OCI-LY7 (cell line): ENCODE measurements around the gene CRYGN. TPM values are rescaled to one million over a fixed set of nuclear protein-coding genes. Genes with fewer than 3 reads are reported as not detected.

Experiments used
- BruUV-seq: library from RNA; stranded (reverse); fragments of 400-500 nt; replicated peaks from 2 replicates; lab custom pipeline; 2021; lab: Mats Ljungman, UMichigan
- CTCF ChIA-PET: fragments of 300-600 bp; sonication (Branson Sonifier 250); formaldehyde crosslinking; loops from one replicate; lab custom pipeline; 2022; ENCODE audit warnings: antibody characterized with exemption; ENCODE audit not compliant: unreplicated experiment; lab: Charles Lee
- POLR2A ChIA-PET: fragments of 300-600 bp; sonication (Branson Sonifier 250); formaldehyde crosslinking; loops from one replicate; lab custom pipeline; 2022; ENCODE audit warnings: antibody characterized with exemption; lab: Charles Lee
- DNase-seq: peaks from one replicate; pipeline ENCODE4 v3.0.0-alpha.2; 2015; ENCODE audit warnings: low spot score
- H2AFZ ChIP-seq: fragments of 200-600 bp; sonication (generic), shearing (Covaris generic); 2 replicates; pipeline ENCODE4 v1.6.1; 2014; ENCODE audit warnings: mild to moderate bottlenecking, antibody characterized with exemption, low read length, moderate library complexity
- H3K27ac ChIP-seq: fragments of 200-600 bp; sonication (generic); 2 replicates; pipeline ENCODE4 v1.5.1; 2014; ENCODE audit warnings: mixed run types, low read depth, mild to moderate bottlenecking, moderate library complexity, low read length, inconsistent platforms; ENCODE audit not compliant: poor library complexity, severe bottlenecking
- H3K36me3 ChIP-seq: fragments of 200-600 bp; sonication (generic); 2 replicates; pipeline ENCODE4 v1.6.1; 2014; ENCODE audit warnings: mild to moderate bottlenecking, antibody characterized with exemption, low read length, moderate library complexity, mixed read lengths; ENCODE audit not compliant: insufficient read depth
- H3K4me1 ChIP-seq: fragments of 200-600 bp; sonication (generic); 2 replicates; pipeline ENCODE4 v1.5.1; 2014; ENCODE audit warnings: mild to moderate bottlenecking, low read length; ENCODE audit not compliant: insufficient read depth, poor library complexity, severe bottlenecking
- H3K4me2 ChIP-seq: fragments of 200-600 bp; sonication (generic); 2 replicates; pipeline ENCODE4 v1.6.1; 2014; ENCODE audit warnings: mild to moderate bottlenecking, low read length
- H3K4me3 ChIP-seq: fragments of 200-600 bp; sonication (generic); 2 replicates; pipeline ENCODE4 v1.5.1; 2014; ENCODE audit warnings: mild to moderate bottlenecking, low read depth, low read length; ENCODE audit not compliant: poor library complexity, severe bottlenecking
- H3K79me2 ChIP-seq: fragments of 200-600 bp; sonication (generic); 2 replicates; pipeline ENCODE4 v1.6.1; 2016; ENCODE audit warnings: low read depth, mild to moderate bottlenecking, low read length, moderate library complexity, mixed read lengths; ENCODE audit not compliant: insufficient read depth
- H3K9me2 ChIP-seq: fragments of 200-600 bp; sonication (generic); 2 replicates; pipeline ENCODE4 v1.6.1; 2016; ENCODE audit warnings: mild to moderate bottlenecking, low read length, mixed read lengths; ENCODE audit not compliant: insufficient read depth
- H3K9me3 ChIP-seq: fragments of 200-600 bp; sonication (generic); 2 replicates; pipeline ENCODE4 v1.6.1; 2014; ENCODE audit warnings: mild to moderate bottlenecking, mixed run types, low read length, mixed read lengths
- H4K20me1 ChIP-seq: fragments of 200-600 bp; sonication (generic); 2 replicates; pipeline ENCODE4 v1.6.1; 2014; ENCODE audit warnings: mild to moderate bottlenecking, antibody characterized with exemption, low read length, moderate library complexity, mixed read lengths; ENCODE audit not compliant: insufficient read depth
- EZH2phosphoT487 ChIP-seq: fragments of 200-600 bp; sonication (generic); IDR thresholded peaks from 2 replicates; pipeline ENCODE4 v1.6.1; 2018; ENCODE audit warnings: low read depth, borderline replicate concordance, mild to moderate bottlenecking, mixed run types, antibody characterized with exemption, low read length, moderate library complexity, mixed read lengths
- intact Hi-C: fragments of 100-400 bp; cut with micrococcal nuclease; formaldehyde crosslinking; loops from one replicate; pipeline ENCODE4 v1.10.0; 2022; ENCODE audit not compliant: unreplicated experiment
- total RNA-seq, 2 experiments: library from RNA; depleted of rRNA in 1 of 2; stranded (reverse); fragments of >200 nt in 1 of 2; shearing (Covaris generic) in 1 of 2; gene quantifications; 2 replicates each; pipeline ENCODE4 v1.2.3, GENCODE V29; 2014 to 2022
- TF ChIP-seq, protein P1 (sequence below): fragments of 200-600 bp; sonication (generic); conservative IDR thresholded peaks from 2 replicates; pipeline ENCODE4 v1.5.1; 2014; ENCODE audit warnings: mild to moderate bottlenecking, antibody characterized with exemption, low read length, moderate library complexity, mixed read lengths

Gene CRYGN
- total RNA-seq, 2 experiments from 2014 or later: 0.09 TPM; not detected in 1

DNA sequence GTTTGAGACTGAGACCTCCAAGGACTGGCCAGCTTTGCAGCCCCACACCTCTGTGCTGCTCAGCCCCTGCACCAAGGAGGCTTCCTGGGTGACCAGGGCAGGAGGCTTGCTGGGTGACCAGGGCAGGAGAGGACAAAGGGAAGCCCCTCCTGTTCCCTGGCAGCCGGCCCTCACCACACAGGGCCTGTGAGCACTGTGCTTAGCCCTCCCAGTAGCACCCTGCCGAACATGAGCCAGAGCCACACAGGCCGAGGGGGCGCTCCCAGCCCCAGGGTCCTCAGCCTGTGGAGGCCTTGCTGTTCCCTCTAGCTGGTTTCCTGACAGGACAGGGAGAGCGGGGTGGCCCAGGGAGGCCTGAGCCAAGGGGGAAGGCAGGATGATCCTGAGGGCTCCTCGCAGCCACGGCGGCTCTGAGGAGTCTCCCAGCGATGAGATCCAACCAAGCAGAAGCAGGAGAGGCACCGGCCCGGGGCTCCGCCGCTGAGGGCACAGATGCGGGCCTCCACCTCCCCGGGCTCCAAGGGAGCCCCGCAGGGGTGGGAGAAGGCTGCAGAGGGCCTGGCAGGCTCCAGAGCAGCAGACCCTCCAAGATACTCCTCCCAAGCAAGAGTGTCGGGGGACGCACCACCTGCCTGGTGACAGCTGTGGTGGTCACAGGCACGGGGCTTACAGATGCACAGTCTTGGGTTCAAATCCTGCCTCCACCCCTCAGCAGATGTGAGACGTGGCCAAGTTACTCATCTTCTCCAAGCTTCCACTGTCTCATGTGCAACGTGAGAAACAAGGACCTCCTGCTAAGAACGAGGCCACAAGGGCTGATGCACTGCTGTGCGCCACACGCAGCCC is 52.6 kb downstream of the CRYGN start:
- intact Hi-C loops: no loop called here
- Histone ChIP-seq H3K4me2 (no peak overlapping the region), H3K36me3 (no peaks in the 10 kb centered on the region), H3K9me2 (no peaks in the 10 kb centered on the region), H2AFZ (no peak overlapping the region), H3K27ac (no peak overlapping the region), H3K4me3 (no peak overlapping the region), H3K79me2 (no peaks in the 10 kb centered on the region), H3K4me1 (no peaks in the 10 kb centered on the region), H4K20me1 (no peaks in the 10 kb centered on the region), H3K9me3 (no peaks in the 10 kb centered on the region)
- TF ChIP-seq EZH2phosphoT487: no peak
- TF ChIP-seq, protein P1, sequence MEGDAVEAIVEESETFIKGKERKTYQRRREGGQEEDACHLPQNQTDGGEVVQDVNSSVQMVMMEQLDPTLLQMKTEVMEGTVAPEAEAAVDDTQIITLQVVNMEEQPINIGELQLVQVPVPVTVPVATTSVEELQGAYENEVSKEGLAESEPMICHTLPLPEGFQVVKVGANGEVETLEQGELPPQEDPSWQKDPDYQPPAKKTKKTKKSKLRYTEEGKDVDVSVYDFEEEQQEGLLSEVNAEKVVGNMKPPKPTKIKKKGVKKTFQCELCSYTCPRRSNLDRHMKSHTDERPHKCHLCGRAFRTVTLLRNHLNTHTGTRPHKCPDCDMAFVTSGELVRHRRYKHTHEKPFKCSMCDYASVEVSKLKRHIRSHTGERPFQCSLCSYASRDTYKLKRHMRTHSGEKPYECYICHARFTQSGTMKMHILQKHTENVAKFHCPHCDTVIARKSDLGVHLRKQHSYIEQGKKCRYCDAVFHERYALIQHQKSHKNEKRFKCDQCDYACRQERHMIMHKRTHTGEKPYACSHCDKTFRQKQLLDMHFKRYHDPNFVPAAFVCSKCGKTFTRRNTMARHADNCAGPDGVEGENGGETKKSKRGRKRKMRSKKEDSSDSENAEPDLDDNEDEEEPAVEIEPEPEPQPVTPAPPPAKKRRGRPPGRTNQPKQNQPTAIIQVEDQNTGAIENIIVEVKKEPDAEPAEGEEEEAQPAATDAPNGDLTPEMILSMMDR: no peak
- ChIA-PET CTCF (no interaction called here), POLR2A (no interaction called here)
- no TSS peak for BruUV-seq
- DNase-seq: no peak

DNA sequence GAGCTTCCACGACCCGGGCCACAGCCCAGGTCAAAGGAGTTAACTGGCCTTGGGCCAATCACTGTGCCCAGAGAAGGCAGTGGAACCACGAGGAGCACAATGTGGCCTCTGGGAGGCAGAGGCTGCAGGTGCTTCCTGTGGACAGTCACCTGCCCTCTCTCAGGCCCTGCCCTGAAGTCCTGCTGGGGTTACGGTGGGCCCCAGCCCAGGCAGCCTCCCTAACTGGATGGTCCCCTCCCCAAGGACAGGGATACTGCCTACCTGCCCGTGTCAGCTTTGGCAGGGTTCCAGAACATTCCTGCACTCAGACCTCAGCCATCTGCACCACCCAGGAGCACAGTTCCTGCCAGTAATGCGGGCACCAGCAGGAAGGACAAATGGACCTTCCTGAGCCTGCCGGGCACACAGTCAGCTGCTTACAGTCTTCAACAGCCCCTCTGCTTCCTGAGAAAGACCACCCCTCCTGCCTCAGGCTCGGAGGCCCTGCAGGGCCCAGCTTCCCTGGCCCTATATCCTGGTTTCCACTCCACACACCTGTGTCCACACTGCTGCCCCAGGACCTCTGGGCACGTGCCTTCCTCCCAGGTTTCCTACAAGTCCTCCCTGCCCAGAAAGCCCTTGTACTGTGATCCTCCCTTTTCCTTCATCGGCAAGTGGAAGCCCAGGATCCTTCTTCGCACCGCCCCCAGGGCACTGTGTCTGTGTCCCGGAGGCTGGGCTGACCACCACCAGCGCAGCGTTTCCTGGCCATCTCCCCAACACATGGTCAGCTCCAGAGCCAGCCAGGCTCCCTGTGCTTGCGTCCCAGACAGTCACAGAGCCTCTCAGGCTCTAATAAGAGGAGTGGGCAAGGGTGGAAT is 53.4 kb downstream of the CRYGN start:
- H3K36me3 ChIP-seq: no peaks in the 10 kb centered on the region
- CTCF ChIA-PET: no interaction called here
- BruUV-seq: no TSS peak
- H3K27ac ChIP-seq: no peak overlapping the region
- H4K20me1 ChIP-seq: no peaks in the 10 kb centered on the region
- DNase-seq: no peak
- no peaks in the 10 kb centered on the region for H3K79me2 ChIP-seq
- no peaks in the 10 kb centered on the region for H3K9me3 ChIP-seq
- no peaks in the 10 kb centered on the region for H3K9me2 ChIP-seq
- TF ChIP-seq EZH2phosphoT487: no peak
- TF ChIP-seq, protein P1: no peak
- no peak overlapping the region for H2AFZ ChIP-seq
- H3K4me3 ChIP-seq: no peak overlapping the region
- intact Hi-C loops: no loop called here
- peaks cover 5% of the 10 kb centered on the region for H3K4me1 ChIP-seq
- POLR2A ChIA-PET: no interaction called here
- H3K4me2 ChIP-seq: no peak overlapping the region
